Smooth muscle cell (in vitro differentiated cells): Measurements from ENCODE around the gene NFATC3. TPM values are rescaled to one million over a fixed set of nuclear protein-coding genes. Genes with fewer than 3 reads are reported as not detected.

Experiments used
- DNase-seq: peaks from one replicate; lab custom pipeline; 2025; ENCODE audit not compliant: unreplicated experiment; lab: John Stamatoyannopoulos, UW
- H2AFZ ChIP-seq: fragments of 200-600 bp; sonication (generic); 2 replicates; pipeline ENCODE4 v1.6.0; 2016; ENCODE audit warnings: antibody characterized with exemption, low read depth, mild to moderate bottlenecking
- H3F3A ChIP-seq: fragments of 200-600 bp; sonication (generic); 2 replicates; pipeline ENCODE4 v1.6.0; 2017; ENCODE audit warnings: antibody characterized with exemption, low read depth
- H3K27ac ChIP-seq: fragments of 200-600 bp; sonication (generic); 2 replicates; pipeline ENCODE4 v1.5.1; 2016; ENCODE audit warnings: low read depth, mild to moderate bottlenecking
- H3K27me3 ChIP-seq: fragments of 200-600 bp; sonication (generic); 2 replicates; pipeline ENCODE4 v1.6.1; 2016; ENCODE audit warnings: low read depth, mild to moderate bottlenecking
- H3K36me3 ChIP-seq: fragments of 200-600 bp; sonication (generic); 2 replicates; pipeline ENCODE4 v1.5.1; 2016; ENCODE audit warnings: low read depth
- H3K4me1 ChIP-seq: fragments of 200-600 bp; sonication (generic); 2 replicates; pipeline ENCODE4 v1.5.1; 2016; ENCODE audit warnings: low read depth
- H3K4me2 ChIP-seq: fragments of 200-600 bp; sonication (generic); 2 replicates; pipeline ENCODE4 v1.6.0; 2016; ENCODE audit warnings: mild to moderate bottlenecking
- H3K4me3 ChIP-seq: fragments of 200-600 bp; sonication (generic); 2 replicates; pipeline ENCODE4 v1.5.1; 2016; ENCODE audit warnings: mild to moderate bottlenecking
- H3K79me2 ChIP-seq: fragments of 200-600 bp; sonication (generic); 2 replicates; pipeline ENCODE4 v1.6.0; 2016; ENCODE audit warnings: low read depth, mild to moderate bottlenecking
- H3K9ac ChIP-seq: fragments of 200-600 bp; sonication (generic); 2 replicates; pipeline ENCODE4 v1.6.0; 2016; ENCODE audit warnings: low read depth
- H3K9me3 ChIP-seq: fragments of 200-600 bp; sonication (generic); replicated peaks from 2 replicates; pipeline ENCODE4 v1.5.1; 2016; ENCODE audit warnings: low read depth
- H4K20me1 ChIP-seq: fragments of 200-600 bp; sonication (generic); 2 replicates; pipeline ENCODE4 v1.6.0; 2016; ENCODE audit warnings: low read depth
- WGBS: methylation state at CpG from one replicate; pipeline ENCODE4 v1.1.7; 2016; ENCODE audit warnings: low lambda C conversion rate; 5-methylcytosine and 5-hydroxymethylcytosine counted together
- polyA plus RNA-seq: library from polyadenylated mRNA; unstranded; fragments of >200 nt; fragmentation: Nextera tagmentation; extraction: Ambion mirVana; gene quantifications from 2 replicates; pipeline ENCODE4 v1.2.1, GENCODE V29; 2016
- total RNA-seq: library from RNA; depleted of rRNA; stranded (reverse); fragments of >200 nt; gene quantifications from 2 replicates; pipeline ENCODE4 v1.2.3, GENCODE V29; 2014
- TF ChIP-seq, protein P1 (sequence below): fragments of 200-600 bp; sonication (generic); IDR thresholded peaks from 2 replicates; pipeline ENCODE4 v1.5.1; 2017; ENCODE audit warnings: borderline replicate concordance, mild to moderate bottlenecking, antibody characterized with exemption; ENCODE audit not compliant: insufficient read depth, poor library complexity, severe bottlenecking

Gene NFATC3
- total and polyA plus RNA-seq, 2 experiments from 2014 or later: 14.7 to 30.2 TPM

DNA sequence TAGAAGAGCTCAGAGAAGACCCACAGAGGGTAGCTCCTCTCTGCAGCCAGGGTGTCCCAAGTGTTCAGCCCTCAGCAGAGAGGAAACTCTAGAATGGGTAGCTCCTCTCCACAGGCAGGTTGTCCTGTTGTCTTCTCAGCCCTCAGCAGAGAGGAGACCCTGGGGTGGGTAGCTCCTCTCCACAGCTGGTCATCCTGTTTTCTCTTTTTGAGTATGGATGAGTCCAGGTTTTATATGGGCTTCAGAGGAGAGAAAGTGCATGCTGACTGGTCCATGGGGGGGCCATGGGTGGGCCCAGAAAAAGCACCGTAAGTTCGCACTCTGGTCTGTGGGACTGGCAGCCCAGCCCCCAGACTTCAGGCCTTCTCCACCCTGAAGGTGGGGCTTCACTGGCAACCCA is 102.3 kb downstream of the NFATC3 start:
- no peaks in the 10 kb centered on the region for H3K79me2 ChIP-seq
- WGBS: 100% methylated on average over 2 of the region's 2 CpGs

DNA sequence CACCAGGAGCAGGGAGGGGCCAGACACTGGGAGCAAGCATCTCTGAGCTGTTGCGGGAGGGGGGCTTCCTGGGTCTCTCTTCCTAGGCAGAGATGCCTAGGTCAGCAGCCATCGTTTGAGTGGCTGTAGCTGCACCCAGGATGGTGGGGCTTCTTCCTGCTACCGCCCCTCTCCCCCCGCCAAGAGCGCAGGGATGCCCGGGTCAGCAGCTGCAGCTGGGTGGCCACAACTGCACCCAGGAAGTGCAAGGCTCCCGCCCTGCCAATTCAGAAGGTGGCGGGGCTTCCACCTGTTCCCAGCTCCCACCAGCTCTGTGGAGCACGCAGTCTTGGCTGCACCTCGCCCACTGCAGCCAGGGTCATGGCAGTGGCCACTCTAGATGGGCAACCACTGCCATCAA is 103.0 kb downstream of the NFATC3 start:
- WGBS: 100% methylated on average over 10 of the region's 10 CpGs
- TF ChIP-seq, protein P1, sequence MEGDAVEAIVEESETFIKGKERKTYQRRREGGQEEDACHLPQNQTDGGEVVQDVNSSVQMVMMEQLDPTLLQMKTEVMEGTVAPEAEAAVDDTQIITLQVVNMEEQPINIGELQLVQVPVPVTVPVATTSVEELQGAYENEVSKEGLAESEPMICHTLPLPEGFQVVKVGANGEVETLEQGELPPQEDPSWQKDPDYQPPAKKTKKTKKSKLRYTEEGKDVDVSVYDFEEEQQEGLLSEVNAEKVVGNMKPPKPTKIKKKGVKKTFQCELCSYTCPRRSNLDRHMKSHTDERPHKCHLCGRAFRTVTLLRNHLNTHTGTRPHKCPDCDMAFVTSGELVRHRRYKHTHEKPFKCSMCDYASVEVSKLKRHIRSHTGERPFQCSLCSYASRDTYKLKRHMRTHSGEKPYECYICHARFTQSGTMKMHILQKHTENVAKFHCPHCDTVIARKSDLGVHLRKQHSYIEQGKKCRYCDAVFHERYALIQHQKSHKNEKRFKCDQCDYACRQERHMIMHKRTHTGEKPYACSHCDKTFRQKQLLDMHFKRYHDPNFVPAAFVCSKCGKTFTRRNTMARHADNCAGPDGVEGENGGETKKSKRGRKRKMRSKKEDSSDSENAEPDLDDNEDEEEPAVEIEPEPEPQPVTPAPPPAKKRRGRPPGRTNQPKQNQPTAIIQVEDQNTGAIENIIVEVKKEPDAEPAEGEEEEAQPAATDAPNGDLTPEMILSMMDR: no peak

More for the DNA sequence above, 102.3 kb downstream of the NFATC3 start:
- H3K9ac ChIP-seq: no peak overlapping the region
- no peaks in the 10 kb centered on the region for H3K27me3 ChIP-seq
- H3F3A ChIP-seq: no peaks in the 10 kb centered on the region
- DNase-seq: no peak
- no peaks in the 10 kb centered on the region for H3K9me3 ChIP-seq
- H2AFZ ChIP-seq: no peak overlapping the region
- H4K20me1 ChIP-seq: no peaks in the 10 kb centered on the region
- TF ChIP-seq, protein P1: no peak
- no peak overlapping the region for H3K4me3 ChIP-seq
- H3K27ac ChIP-seq: no peak overlapping the region
- H3K36me3 ChIP-seq: no peaks in the 10 kb centered on the region
- no peak overlapping the region for H3K4me2 ChIP-seq
- no peaks in the 10 kb centered on the region for H3K4me1 ChIP-seq

DNA sequence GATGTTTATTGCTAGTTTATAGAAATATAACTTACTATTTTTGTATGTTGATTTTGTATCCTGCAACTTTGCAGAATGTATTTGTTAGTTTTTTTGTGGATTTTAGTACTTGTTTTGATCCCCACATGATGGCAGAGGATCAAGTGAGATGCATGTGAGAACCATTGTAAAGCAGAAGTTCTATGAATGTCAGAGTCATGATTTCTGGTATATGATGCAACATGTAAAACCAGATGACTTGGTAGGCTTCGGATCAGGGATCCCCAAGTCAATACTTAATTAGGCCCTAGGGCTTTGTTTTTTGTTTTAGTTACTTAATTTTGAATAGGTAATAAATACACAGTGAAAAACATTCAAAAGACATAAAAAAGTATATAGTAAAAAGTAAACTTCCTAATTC is 104.9 kb downstream of the NFATC3 start:
- H3K4me3 ChIP-seq: no peak overlapping the region
- H3K79me2 ChIP-seq: no peaks in the 10 kb centered on the region
- H2AFZ ChIP-seq: no peak overlapping the region
- H3K4me2 ChIP-seq: no peak overlapping the region
- WGBS: 76% methylated on average over 1 of the region's 1 CpG
- DNase-seq: no peak
- no peaks in the 10 kb centered on the region for H3K36me3 ChIP-seq
- no peaks in the 10 kb centered on the region for H3K27me3 ChIP-seq
- no peak overlapping the region for H3K9ac ChIP-seq
- no peaks in the 10 kb centered on the region for H3K9me3 ChIP-seq
- H3K27ac ChIP-seq: no peak overlapping the region
- H3F3A ChIP-seq: no peaks in the 10 kb centered on the region
- TF ChIP-seq, protein P1: no peak
- no peaks in the 10 kb centered on the region for H4K20me1 ChIP-seq
- H3K4me1 ChIP-seq: no peaks in the 10 kb centered on the region

More for the DNA sequence above, 103.0 kb downstream of the NFATC3 start:
- Histone ChIP-seq H3F3A (no peaks in the 10 kb centered on the region), H4K20me1 (no peaks in the 10 kb centered on the region), H3K4me2 (no peak overlapping the region), H3K4me3 (no peak overlapping the region), H3K27me3 (no peaks in the 10 kb centered on the region), H3K4me1 (no peaks in the 10 kb centered on the region), H3K9me3 (no peaks in the 10 kb centered on the region), H3K79me2 (no peaks in the 10 kb centered on the region), H3K9ac (no peak overlapping the region), H3K36me3 (no peaks in the 10 kb centered on the region), H3K27ac (no peak overlapping the region), H2AFZ (no peak overlapping the region)
- DNase-seq: no peak

DNA sequence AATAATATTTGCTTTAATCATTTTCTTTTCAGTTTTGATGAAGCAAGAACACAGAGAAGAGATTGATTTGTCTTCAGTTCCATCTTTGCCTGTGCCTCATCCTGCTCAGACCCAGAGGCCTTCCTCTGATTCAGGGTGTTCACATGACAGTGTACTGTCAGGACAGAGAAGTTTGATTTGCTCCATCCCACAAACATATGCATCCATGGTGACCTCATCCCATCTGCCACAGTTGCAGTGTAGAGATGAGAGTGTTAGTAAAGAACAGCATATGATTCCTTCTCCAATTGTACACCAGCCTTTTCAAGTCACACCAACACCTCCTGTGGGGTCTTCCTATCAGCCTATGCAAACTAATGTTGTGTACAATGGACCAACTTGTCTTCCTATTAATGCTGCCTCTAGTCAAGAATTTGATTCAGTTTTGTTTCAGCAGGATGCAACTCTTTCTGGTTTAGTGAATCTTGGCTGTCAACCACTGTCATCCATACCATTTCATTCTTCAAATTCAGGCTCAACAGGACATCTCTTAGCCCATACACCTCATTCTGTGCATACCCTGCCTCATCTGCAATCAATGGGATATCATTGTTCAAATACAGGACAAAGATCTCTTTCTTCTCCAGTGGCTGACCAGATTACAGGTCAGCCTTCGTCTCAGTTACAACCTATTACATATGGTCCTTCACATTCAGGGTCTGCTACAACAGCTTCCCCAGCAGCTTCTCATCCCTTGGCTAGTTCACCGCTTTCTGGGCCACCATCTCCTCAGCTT is 105.8 kb downstream of the NFATC3 start:
- no peaks in the 10 kb centered on the region for H3K36me3 ChIP-seq
- no peaks in the 10 kb centered on the region for H4K20me1 ChIP-seq
- 100% methylated on average over 2 of the region's 2 CpGs for WGBS
- H3K27me3 ChIP-seq: no peaks in the 10 kb centered on the region
- H2AFZ ChIP-seq: no peak overlapping the region
- no peak for DNase-seq
- H3F3A ChIP-seq: no peaks in the 10 kb centered on the region
- H3K9me3 ChIP-seq: no peaks in the 10 kb centered on the region
- TF ChIP-seq, protein P1: no peak
- H3K4me3 ChIP-seq: no peak overlapping the region
- no peaks in the 10 kb centered on the region for H3K4me1 ChIP-seq
- H3K4me2 ChIP-seq: no peak overlapping the region
- no peak overlapping the region for H3K9ac ChIP-seq
- H3K79me2 ChIP-seq: no peaks in the 10 kb centered on the region
- H3K27ac ChIP-seq: no peak overlapping the region
